Measurements from ENCODE around the gene CPE.

CPE gene

DNA sequence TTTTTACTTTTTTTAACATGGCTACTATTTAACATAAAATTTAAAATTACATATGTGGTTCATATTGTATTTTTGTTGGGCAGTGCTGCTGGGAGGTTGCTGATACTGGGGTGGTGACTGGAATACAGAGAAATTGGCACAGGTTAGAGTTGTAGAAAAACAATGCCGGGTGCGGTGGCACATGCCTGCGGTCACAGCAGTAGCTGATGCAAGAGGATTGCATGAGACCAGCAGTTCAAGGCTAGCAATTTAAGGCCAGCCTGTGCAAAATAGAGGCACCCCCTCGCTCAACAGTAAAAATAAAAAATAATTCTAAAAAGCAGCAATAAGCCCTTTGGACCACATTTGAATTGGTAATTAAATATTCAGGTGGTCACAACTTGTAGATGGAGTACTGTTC lies 11.8 kb upstream of the CPE start:
- DNase-seq: no peak

DNA sequence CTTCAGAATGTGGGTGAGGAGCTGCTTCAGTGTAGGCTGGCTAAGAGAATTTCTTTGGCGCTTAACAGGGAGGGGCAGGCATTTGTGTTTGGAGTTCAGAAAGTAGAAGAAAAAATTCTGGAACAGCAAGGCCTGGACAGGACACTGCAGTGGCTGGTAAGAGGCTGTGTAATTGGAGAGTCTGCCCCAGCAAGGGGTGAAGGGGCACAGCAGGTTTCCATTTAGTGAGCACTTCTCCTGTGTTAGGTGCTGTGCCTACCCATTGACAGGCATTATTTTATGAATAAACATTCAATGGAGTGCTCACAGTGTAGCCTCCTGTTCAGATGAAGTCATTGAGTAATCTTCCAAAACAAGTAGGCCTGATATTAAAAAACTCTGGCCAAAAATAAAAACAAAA lies 10.7 kb upstream of the CPE start:
- DNase-seq: no peak

DNA sequence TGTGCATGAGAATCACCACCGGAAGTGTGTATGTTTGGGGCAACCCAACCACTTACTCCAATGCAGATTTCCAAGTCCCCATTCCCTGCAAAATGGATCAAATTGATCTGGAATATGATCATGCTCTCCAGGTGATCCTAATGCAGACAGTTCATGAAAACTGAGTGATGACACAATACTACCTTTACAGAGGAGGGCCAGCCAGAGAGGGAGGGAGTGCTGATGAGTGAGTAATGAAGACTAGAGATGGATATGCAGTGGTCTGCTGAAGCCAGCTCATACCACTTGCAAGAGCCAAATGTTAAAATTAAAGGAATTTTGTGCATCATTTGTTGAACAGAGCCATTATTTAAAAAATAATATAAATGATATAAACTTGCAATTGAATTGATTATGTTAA lies 10.2 kb upstream of the CPE start:
- no peak for DNase-seq

DNA sequence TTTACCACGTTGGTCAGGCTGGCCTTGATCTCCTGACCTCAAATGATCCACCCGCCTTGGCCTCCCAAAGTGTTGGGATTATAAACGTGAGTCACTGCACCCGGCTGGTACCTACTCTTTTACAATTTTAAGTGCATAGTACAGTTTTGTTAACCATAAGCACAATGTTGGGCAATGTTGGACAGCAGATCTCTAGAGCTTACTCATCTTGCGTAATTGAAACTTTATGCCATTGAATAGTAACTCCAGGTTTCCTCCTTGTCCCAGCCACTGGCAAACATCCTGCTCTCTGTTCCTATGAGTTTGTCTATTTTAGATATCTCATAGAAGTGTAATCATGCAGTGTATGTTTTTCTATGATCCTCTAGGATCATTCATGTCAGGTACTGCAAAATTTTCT lies 9.3 kb upstream of the CPE start:
- no peak for DNase-seq

DNA sequence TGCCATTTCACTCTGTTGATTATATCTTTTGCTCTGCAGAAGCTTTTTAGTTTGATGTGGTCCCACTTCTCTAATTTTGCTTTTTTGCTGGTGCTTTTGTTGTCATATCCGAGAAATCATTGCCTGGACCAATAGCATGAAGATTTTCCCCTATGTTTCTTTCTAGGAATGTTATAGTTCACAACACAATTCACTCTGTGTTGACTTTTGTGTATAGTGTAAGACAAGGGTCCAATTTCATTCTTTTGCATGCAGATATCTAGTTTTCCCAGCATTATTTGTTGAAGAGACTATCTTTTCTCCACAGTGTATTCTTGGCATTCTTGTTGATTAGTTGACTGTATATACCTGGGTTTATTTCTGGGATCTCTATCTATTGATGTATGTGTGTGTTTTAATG lies 8.3 kb upstream of the CPE start:
- DNase-seq: no peak

DNA sequence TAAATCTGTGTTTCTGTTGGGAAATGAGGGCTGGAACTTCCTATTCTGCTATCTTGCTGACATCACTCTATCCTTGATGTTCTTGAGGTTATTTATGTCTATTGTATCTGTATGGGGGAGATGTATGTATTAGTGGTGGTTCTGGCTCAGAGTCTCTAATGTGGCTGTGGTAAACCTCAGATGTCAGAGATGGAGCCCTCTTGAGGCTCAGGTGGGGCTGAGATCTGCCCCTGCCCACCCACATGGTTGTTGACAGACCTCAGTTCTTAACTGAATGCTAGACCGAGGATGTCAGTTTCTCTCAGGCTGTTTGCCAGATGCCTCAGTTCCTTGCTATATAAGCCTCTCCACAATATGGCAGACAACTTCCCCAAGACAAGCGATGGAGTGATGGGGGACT lies 3.3 kb upstream of the CPE start:
- no peak for DNase-seq

DNA sequence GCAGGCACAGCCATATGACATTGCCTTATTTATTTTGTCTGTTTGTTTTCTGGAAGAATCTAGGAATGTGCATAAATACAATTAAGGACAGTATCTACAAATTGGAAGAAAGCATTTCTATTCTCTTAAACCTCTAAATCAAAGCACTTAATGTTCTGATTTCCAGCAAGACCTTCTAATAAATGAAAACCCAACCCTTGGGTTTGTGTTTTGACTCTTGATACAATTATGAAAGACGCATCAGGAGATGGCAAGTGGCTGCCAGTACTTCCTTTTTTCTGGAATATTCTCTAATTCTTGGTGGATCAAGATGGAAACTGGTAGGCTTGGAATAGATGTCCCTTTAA lies 437 bp upstream of the CPE start:
- no peak for DNase-seq

DNA sequence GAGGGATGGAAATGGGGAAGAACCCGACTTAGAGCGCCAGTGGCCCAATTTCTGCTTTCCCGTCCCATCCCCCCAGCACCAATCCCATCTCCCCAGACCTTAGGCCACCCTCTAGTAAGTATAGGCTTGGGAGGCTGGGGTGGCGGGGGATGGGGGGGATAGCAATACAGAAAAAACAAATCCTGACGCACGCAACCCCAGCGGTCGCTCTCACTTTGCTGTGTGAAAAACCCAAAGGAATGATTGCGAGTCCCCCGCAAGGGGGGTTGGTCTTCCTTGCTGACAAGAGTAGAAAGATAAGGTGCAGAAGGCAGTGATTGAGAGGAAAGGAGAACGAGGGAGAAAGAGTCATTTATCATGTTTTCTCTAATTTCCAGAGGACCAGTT lies 863 bp downstream of the CPE start:
- no peak for DNase-seq

DNA sequence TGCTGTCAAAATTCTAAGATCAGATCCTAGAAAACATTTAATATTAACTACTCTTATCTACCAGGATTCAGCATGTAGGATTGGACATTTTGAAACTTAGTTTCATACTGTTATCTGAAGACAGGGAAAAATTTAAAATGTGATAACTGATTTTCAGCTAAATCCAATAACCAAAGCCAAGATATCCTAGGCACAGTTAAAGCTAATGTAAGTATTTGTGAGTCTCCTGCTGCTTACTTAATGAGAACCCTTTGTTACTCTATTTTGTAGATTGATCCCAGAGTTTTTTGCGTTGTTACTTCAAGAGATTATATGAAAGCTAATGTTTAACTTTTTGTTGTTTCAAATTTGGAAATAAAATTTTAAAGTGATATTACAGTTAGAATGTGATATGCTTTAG lies 2.0 kb downstream of the CPE start:
- DNase-seq: no peak

DNA sequence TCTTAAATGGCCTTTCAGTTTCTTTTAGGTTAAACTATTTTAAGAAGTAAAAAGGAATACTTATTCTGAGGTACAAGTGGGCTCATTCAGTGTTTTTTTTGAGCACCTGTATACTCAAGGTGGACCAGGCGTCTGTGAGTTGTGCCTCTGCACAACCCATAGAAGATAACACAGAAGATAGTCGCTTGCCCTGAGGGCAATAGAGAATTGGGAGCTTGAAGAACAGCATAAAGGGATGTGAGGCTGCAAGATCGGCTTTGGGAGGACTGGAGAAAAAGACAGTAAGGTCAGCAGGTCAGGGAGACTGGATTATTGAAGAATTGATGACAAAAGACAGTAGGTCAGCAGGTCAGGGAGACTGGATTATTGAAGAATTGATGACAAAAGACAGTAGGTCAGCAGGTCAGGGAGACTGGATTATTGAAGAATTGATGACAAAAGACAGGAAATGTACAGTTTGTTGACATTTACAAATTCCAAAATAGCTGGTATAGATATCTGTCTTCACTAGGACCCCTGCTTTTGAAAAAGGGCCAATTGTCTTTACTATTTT lies 3.1 kb downstream of the CPE start:
- DNase-seq: no peak

DNA sequence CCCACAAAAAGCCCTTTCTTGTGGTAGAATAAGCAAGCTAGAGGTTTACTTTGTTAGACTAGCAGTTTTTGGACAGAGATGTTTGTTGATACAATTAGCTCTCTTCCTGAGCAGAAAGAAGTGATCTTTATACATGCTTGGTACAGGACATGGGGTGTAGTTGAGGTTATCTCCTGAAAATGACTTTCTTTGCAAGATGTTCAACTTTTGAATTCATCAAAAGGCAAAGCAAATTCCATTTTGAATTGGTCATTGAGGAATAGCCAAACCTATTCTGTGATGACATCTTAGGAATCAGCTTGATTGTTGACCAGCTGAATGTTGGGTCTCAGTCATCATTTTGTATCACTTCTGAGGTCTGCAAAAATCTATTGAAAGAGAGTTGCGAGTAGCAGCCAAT lies 3.8 kb downstream of the CPE start:
- DNase-seq: no peak

DNA sequence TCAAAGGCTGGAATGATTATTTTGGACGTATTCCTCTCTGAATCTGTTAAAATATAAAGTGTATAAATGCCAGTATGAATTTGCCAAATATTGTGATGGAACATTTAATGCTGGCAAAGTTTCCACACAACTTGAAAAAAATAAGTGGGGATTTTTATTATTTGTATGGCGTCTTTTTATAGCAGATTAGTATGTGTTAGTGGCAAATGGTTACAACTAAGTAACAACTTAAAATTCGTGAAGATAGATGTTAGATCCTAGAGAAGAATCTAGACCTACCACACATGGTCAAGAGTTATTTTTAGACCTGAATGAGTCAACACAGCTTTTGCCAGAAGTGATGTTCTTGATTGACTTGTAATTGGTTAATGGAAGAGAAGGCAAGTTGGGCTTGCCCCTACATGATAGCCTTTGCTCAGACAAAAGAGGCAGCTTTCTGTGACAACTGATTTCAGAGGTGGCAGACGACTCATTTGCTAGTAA lies 4.8 kb downstream of the CPE start:
- no peak for DNase-seq

DNA sequence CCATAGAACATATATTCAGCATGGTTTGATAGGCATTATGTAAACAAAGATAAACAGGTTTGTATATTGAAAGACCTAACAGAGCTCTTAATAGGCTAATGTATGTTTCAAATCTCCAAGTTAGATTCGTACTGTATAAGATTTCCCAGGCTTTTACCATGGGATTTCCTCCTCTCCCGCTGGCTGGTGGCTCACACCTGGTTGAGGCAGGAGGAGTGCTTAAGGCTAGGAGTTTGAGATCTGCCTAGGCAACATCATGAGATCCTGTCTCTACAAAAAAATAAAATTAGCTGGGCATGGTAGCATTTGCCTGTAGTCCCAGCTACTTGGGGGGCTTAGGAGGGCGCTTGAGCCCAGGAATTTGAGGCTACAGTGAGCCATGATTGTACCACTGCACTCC lies 5.4 kb downstream of the CPE start:
- DNase-seq: no peak

DNA sequence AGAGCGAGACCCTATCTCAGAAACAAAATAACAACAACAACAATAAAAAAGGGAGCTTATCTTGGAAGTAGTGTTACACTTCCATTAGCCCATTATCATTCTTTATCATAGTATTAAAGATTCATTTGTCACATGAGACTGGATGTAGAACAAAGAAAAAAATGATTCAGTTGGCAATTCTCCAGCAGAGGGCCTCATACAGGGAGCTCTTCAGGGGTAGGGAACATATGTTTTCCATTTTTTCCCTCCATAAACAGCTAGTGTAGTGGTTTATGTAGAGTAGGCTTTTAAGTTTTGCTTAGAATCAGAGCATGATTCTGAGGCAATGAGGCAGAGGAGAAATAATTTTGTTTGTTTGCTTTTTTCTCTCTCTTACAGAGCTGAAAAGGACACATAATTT lies 5.8 kb downstream of the CPE start:
- no peak for DNase-seq

DNA sequence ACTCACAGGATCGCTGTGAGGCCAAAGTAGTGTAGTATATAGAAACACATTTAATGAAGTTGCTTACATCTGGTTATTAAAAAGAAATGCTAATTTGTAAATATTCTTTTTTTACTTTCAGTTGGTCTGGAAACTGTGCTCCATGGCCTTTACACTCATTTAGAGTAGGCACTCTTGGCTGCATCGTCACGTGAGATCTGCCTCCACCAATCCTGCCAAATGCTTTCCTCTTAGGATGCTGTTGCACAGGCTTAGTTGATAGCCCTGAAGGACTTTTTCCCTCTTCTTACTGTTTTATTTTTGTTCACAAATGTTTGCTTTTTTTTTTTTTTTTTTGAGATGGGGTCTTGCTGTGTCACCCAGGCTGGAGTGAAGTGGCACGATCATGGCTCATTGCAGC lies 6.3 kb downstream of the CPE start:
- no peak for DNase-seq

DNA sequence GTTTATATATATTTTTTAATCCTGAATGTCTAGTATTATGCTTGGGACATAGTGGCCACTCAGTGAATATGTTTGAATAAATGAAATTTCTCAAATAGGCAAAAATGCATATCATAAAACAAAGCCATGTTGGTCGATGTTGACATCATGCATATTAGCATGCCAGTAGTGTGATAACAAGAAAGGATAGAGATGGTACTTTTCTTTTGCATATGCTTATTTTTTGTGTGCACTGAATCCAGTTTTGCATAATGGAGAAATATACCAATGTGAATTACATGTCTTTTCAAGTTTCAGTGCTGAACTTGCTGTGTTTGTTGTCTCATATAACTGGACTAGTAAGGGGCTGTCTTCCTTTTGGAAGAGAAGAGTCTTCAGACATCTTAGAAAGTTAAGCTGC lies 7.5 kb downstream of the CPE start:
- no peak for DNase-seq

DNA sequence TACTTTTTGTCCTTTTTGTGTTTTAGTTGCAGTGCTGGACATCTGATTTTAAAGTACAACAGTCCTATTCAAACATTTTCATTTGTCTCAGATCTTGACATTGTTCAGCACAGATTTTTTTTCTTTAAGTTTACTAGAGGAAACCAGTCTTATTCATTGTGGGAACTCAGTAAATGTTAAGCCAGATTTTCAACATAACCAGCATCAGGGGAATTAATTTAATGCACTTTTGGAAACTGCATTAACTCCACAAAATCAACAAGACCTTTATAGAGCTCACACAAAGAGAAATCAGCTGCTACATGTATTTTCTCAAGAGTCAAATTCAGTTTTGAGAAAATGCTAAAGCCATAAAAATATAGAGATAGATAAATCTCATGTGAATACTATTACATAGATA lies 9.9 kb downstream of the CPE start:
- DNase-seq: no peak

DNA sequence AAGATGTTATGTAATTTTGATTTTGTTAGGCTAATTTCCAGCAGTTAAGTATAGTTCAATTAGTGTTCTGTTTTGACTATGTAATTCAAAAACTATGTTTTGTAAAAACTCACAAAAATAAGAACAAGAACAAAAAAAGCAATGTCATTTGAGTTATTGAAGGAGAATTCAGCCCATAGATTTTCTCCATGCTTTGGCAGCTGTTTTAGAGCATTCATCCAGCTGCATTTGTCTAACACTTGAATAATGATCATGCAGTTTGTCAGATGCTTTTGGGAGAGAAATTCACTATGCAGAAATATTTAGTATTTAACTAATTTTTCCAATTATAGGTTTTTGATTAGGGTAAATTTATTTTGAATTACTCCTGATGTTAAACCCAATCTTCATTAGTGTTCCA lies 14.2 kb downstream of the CPE start:
- DNase-seq: no peak

DNA sequence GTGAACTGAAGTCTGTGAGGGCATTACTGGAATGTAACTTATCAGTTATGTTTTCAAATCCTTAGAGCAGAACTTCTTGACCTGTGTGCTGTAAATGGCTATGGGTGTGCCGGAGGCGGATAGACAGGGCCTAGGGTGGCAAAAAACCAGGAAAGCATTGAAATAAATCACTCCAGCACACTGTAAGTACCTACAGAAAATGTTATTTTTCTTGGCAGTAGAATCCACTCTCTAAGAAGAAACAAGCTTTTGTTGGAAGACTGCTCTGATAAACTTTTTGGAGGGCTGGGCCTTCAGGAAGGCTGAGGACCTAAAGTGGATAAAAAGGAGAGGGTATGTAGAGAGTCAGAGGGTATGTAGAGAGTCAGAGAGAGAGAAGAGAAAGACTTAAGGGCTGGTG lies 14.9 kb downstream of the CPE start:
- DNase-seq: no peak

DNA sequence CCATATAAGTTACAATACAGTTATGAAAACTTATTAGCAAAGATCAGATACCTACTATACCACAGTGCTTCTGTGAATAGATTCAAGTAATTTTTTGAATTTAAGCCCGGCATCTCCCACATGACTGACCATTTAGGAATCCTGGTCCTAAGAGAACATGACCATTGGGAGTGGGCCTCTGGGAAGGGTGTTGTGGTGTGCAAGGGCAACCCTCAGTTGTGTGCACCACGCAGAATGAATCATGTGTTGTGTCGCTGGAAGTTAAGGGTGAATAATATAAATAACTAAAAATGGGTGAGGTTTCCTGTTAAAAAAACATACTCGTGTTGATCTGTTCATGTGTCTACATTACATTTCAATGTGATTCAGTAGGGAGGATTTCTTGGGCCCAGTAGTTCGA lies 15.5 kb downstream of the CPE start:
- no peak for DNase-seq

DNA sequence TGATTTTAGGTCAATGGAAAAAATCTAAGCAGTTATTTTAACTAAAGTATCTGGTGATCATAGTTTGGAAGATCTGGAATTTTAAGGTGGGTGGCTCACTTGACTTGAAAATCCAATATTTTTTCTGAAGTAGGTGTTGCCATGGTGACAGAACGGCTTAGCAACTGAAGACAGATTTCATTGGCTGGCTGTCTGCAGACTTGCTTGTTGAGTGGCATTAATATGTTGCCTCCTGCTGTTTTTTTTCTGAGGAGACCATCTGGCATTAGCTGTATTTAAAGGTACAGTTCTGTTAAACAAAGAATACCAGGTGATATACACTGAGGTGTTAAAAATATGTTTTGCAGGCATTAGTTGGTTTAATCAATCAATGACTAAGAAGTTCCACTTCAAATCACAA lies 19.8 kb downstream of the CPE start:
- peak; percentile 8 to 45 for DNase-seq

DNA sequence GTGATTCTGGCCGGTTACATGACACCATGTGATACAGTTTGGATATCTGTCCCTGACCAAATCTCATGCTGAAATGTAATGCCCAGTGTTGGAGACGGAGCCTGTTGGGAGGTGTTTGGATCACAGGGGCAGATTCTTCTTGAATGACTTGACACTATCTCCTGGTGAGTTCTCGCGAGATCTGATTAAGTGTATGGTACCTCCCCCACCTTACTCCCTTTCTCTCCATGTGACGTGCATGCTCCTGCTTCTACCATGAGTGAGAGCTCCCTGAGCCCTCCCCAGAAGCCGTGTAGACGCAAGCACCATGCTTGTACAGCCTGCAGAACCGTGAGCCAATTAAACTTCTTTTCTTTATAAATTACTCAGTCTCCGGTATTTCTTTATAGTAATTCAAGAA lies 23.6 kb downstream of the CPE start:
- no peak for DNase-seq

DNA sequence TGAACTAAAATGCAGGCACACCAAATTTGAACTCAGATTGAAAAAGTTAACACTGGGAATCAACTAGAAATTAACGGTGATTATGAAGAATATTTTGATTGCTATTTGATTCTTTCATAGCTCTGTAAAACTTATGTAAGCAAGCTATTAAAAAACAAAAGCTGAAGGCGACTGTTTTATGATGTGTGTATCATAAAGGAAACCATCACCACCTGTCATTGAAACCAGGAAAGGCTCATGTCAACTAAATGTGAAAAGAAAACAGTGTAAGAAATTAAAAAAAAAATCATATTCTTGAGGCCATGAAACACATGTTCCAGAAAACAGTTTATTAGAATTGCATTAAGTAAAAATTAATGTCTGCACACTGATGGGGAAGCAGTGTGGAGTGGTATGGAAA lies 24.2 kb downstream of the CPE start:
- no peak for DNase-seq

DNA sequence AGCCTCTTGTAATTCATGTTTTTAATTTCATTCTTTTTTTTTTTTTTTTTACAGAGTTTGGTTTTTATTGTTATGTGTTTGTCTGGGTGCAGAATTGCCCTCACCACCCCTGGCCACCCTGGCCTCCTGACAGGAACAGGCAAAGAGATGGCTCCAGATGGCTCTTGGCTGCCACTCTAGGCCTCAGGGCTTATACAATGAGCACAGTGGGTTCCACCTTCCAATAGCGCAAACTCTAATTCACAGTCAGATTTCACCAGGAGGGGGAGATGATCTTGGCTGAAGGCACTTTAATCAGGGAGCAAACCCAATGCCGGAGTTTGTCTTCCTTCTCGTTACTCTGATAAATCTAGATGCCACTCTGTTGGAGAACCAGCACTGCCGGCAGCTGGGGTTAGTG lies 24.8 kb downstream of the CPE start:
- no peak for DNase-seq

DNA sequence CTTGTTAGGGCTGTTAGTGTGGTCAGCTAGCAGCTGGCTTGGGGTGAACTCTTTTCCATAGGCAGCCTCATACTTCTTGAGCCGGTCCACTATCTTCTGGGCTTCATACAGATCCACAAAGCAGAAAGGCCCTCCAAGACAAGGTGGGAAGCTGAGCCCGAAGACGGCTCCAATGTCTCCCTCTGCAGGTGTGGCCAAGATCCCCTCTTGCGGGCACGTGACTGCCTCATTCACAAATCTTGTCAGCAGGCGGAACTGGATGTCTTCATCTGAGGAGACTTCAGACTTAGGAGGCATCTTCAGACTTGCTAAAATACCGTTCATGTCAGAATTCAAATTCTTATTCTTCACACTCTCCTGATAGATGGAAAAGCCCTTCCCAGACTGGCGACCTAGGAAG lies 25.3 kb downstream of the CPE start:
- DNase-seq: no peak

DNA sequence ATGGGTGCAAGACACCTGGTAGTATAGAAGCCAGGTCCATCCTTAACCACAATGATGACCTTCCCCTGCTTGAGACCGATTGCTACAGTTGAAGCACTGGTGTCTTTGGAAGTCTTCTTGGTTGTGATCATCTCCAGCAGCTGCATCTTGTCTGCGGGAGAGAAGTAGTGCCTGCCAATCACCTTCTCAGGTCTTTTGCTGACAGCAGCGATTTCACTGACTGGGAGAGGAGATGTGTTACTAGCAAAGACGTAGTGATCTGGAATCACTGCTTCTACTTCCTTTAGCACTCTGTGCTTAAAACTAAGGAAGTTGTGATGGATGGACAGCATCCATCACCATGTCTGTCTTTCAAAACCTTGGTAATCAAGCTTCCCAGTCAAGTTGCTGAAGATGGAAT lies 25.9 kb downstream of the CPE start:
- DNase-seq: no peak
